ENCODE data around the gene C1QBP. TPM values are rescaled to one million over a fixed set of nuclear protein-coding genes. Genes with fewer than 3 reads are reported as not detected.

Gene C1QBP
- total and polyA plus RNA-seq, 2 of the 8 experiments (the other 6 are each of a cell fraction or from before 2014, with no cell fraction given): 355 to 454 TPM

- H3K79me2 ChIP-seq (ENCODE audit: control insufficient read depth in 1 of 2, insufficient read depth in 2 of 2, low read length in 2 of 2): peaks cover 0 to 10% of the 10 kb centered on the region in 2 experiments; a peak in 1 of 4 replicates
- H2BK5ac ChIP-seq (ENCODE audit: low read depth, low read length): no peak overlapping the region
- FAIRE-seq: no peak
- no peak overlapping the region for H2BK20ac ChIP-seq (ENCODE audit: low read length)
- no peak overlapping the region for H2BK120ac ChIP-seq (replicated peaks; ENCODE audit: low read depth, low read length)
- H3K4me2 ChIP-seq (ENCODE audit: insufficient read depth in 1 of 2, low read depth in 2 of 2, low read length in 2 of 2): no peak overlapping the region
- no peak overlapping the region for H3K18ac ChIP-seq (ENCODE audit: extremely low read depth, low read length)
- no peaks in the 10 kb centered on the region for H3K27me3 ChIP-seq (replicated peaks in 1 of 4; ENCODE audit: control insufficient read depth in 3 of 4, extremely low read depth in 1 of 4, insufficient read depth in 3 of 4, low read length in 3 of 4)
- H3K9ac ChIP-seq (replicated peaks in 1 of 4; ENCODE audit: extremely low read depth in 1 of 4, low read depth in 3 of 4, low read length in 3 of 4): no peak overlapping the region
- H3K23ac ChIP-seq (ENCODE audit: insufficient read length): no peak overlapping the region
- no peak overlapping the region for H2AK5ac ChIP-seq (ENCODE audit: low read depth, low read length)
- H3K27ac ChIP-seq (ENCODE audit: low read depth, low read length): no peak overlapping the region
- H3K79me1 ChIP-seq (ENCODE audit: low read depth, low read length): peaks cover 9% of the 10 kb centered on the region
- POLR2A ChIA-PET (ENCODE audit: partially characterized antibody): interaction anchor here (0.9 to 21.2 kb wide), 3 partner anchors 9 to 18 kb away, joined by 3 to 228 read pairs (median 4); no protein-coding TSS in a partner anchor
- no peak overlapping the region for H4K91ac ChIP-seq (replicated peaks; ENCODE audit: insufficient read length, low read length)
- WGBS, 2 experiments (ENCODE audit: extremely low coverage in 1 of 2, insufficient coverage in 1 of 2, insufficient read length in 1 of 2, insufficient replicate concordance in 2 of 2, low coverage in 1 of 2, low lambda C conversion rate in 2 of 2, missing lambda C conversion rate in 1 of 2): 93% methylated on average over 8 of the region's 8 CpGs; no CpG with 5 or more reads in 1 of the 2 experiments
- H4K20me1 ChIP-seq (replicated peaks in 1 of 2; ENCODE audit: control insufficient read depth in 1 of 2, insufficient read depth in 2 of 2, low read length in 2 of 2): peaks cover 3 to 14% of the 10 kb centered on the region in 2 experiments
- H3K56ac ChIP-seq (replicated peaks; ENCODE audit: insufficient read length, low read depth, low read length): no peak overlapping the region
- no peak overlapping the region for H2BK12ac ChIP-seq (ENCODE audit: low read depth, low read length)
- no peak overlapping the region for H4K5ac ChIP-seq (ENCODE audit: insufficient read length, low read depth, low read length)
- no peak overlapping the region for H3K4ac ChIP-seq (replicated peaks; ENCODE audit: insufficient read length, low read depth, low read length)
- H4K8ac ChIP-seq (ENCODE audit: extremely low read depth, insufficient read depth, low read length): no peak overlapping the region
- no peaks in the 10 kb centered on the region for H3K4me1 ChIP-seq (replicated peaks in 1 of 4; ENCODE audit: control insufficient read depth in 3 of 4, insufficient read depth in 4 of 4, low read length in 3 of 4)
- peaks cover 22 to 73% (median 65%) of the 10 kb centered on the region in 4 experiments for H3K36me3 ChIP-seq (ENCODE audit: control insufficient read depth in 2 of 4, insufficient read depth in 4 of 4, low read length in 3 of 4)
- no peak overlapping the region for H3K14ac ChIP-seq (ENCODE audit: insufficient read length)
- no peak overlapping the region for H2AFZ ChIP-seq (ENCODE audit: low read length)
- CTCF ChIA-PET (ENCODE audit: partially characterized antibody): interaction anchor here (2.5 kb wide), 1 partner anchor 8 kb away, joined by 16 read pairs; the partner anchor contains the start of gene C1QBP
- no peaks in the 10 kb centered on the region for H3K9me3 ChIP-seq (ENCODE audit: insufficient read depth in 2 of 2, low read depth in 1 of 2, low read length in 1 of 2)
- no peak overlapping the region for H2BK15ac ChIP-seq (ENCODE audit: low read length)
- no peaks in the 10 kb centered on the region for H3K23me2 ChIP-seq (ENCODE audit: low read depth, low read length)
- no peak for DNase-seq (ENCODE audit: low read depth in 1 of 2, low spot score in 2 of 2)
- no peak overlapping the region for H3K4me3 ChIP-seq (ENCODE audit: extremely low read depth in 1 of 4, insufficient read depth in 2 of 4, low read depth in 3 of 4, low read length in 4 of 4)
- no peak for TF ChIP-seq GTF2F1 (IDR thresholded peaks at IDR 0.05; ENCODE audit: borderline replicate concordance, low read depth, low read length)
- no peak for TF ChIP-seq HDAC2 (IDR thresholded peaks at IDR 0.05; ENCODE audit: borderline replicate concordance in 1 of 2, low read depth in 2 of 2, low read length in 2 of 2)
- no peak for TF ChIP-seq NANOG (IDR thresholded peaks at IDR 0.05; ENCODE audit: insufficient read depth, low read depth, low read length, poor library complexity, severe bottlenecking)
- no peak for TF ChIP-seq BCL11A (IDR thresholded peaks at IDR 0.05; ENCODE audit: low read depth in 2 of 2, low read length in 2 of 2)
- no peak for TF ChIP-seq BRCA1 (IDR thresholded peaks at IDR 0.05; ENCODE audit: low read depth, low read length)
- TF ChIP-seq SP4 (IDR thresholded peaks at IDR 0.05; ENCODE audit: low read length): no peak
- TF ChIP-seq TAF1 (IDR thresholded peaks at IDR 0.05; ENCODE audit: low read depth, low read length): no peak
- no peak for TF ChIP-seq SP2 (IDR thresholded peaks at IDR 0.05; ENCODE audit: low read length)
- TF ChIP-seq CEBPB (IDR thresholded peaks at IDR 0.05; ENCODE audit: low read depth, low read length): no peak
- no peak for TF ChIP-seq EP300 (IDR thresholded peaks at IDR 0.05; ENCODE audit: borderline replicate concordance in 1 of 2, low read depth in 2 of 2, low read length in 2 of 2)
- TF ChIP-seq SRF (IDR thresholded peaks at IDR 0.05; ENCODE audit: low read depth, low read length): no peak
- no peak for TF ChIP-seq PHF8 (conservative IDR thresholded peaks at IDR 0.05; ENCODE audit: low read depth, low read length)
- TF ChIP-seq RAD21 (IDR thresholded peaks at IDR 0.05 in 1 of 2, conservative IDR thresholded peaks at IDR 0.05 in 1 of 2; ENCODE audit: low read depth in 2 of 2, low read length in 2 of 2): no peak
- no peak for TF ChIP-seq TBP (IDR thresholded peaks at IDR 0.05; ENCODE audit: low read depth, low read length)
These were observed 7.8 kb upstream of the C1QBP start for GRCh38 chr17:5446786-5447185.

Measured in H1 (cell line).